HEK293T (cell line): ENCODE data around the gene PIP5K1C.

ENCODE experiments used
- CTCF ChIA-PET: fragments of 350-600 bp; formaldehyde crosslinking; extraction: SDS; loops from one replicate; lab custom pipeline; 2021; ENCODE audit warnings: antibody characterized with exemption, inconsistent platforms; lab: Yijun Ruan, JAX
- POLR2A ChIA-PET: fragments of 350-600 bp; formaldehyde crosslinking; extraction: SDS; loops from one replicate; lab custom pipeline; 2020; ENCODE audit warnings: antibody characterized with exemption, inconsistent platforms; lab: Yijun Ruan, JAX
- DNase-seq: peaks from one replicate; pipeline ENCODE4 v3.0.0; 2012; ENCODE audit warnings: mixed read lengths; ENCODE audit errors: extremely low spot score
- ARNT ChIP-seq: fragments of 450-650 bp; IDR thresholded peaks from 2 replicates; pipeline ENCODE4 v1.6.1; 2017; ENCODE audit warnings: mild to moderate bottlenecking
- BHLHE40 ChIP-seq: fragments of 450-650 bp; IDR thresholded peaks from 2 replicates; pipeline ENCODE4 v1.6.1; 2016; ENCODE audit warnings: mild to moderate bottlenecking, moderate library complexity, borderline replicate concordance
- CTBP1 ChIP-seq: fragments of 450-650 bp; IDR thresholded peaks from 2 replicates; pipeline ENCODE4 v1.6.1; 2016; ENCODE audit warnings: borderline replicate concordance
- ELF4 ChIP-seq: fragments of 450-650 bp; IDR thresholded peaks from 2 replicates; pipeline ENCODE4 v1.6.1; 2017; ENCODE audit warnings: antibody characterized with exemption
- FOXA1 ChIP-seq: fragments of 450-650 bp; IDR thresholded peaks from 2 replicates; pipeline ENCODE4 v1.6.1; 2016; ENCODE audit warnings: mild to moderate bottlenecking
- FOXK2 ChIP-seq: fragments of 450-650 bp; IDR thresholded peaks from 2 replicates; pipeline ENCODE4 v1.6.1; 2016; ENCODE audit warnings: mild to moderate bottlenecking
- FOXM1 ChIP-seq: fragments of 450-650 bp; IDR thresholded peaks from 2 replicates; pipeline ENCODE4 v1.6.1; 2017; ENCODE audit warnings: mild to moderate bottlenecking, borderline replicate concordance
- HDGF ChIP-seq: fragments of 450-650 bp; IDR thresholded peaks from 2 replicates; pipeline ENCODE4 v1.6.1; 2017; ENCODE audit warnings: antibody characterized with exemption, borderline replicate concordance
- L3MBTL2 ChIP-seq: fragments of 450-650 bp; conservative IDR thresholded peaks from 2 replicates; pipeline ENCODE4 v1.6.1; 2016; ENCODE audit warnings: mild to moderate bottlenecking
- LEF1 ChIP-seq: fragments of 450-650 bp; IDR thresholded peaks from 2 replicates; pipeline ENCODE4 v1.6.1; 2017; ENCODE audit warnings: mild to moderate bottlenecking, borderline replicate concordance
- NFRKB ChIP-seq: fragments of 450-650 bp; IDR thresholded peaks from 2 replicates; pipeline ENCODE4 v1.6.1; 2016; ENCODE audit warnings: mild to moderate bottlenecking, moderate library complexity
- SP1 ChIP-seq: fragments of 450-650 bp; IDR thresholded peaks from 2 replicates; pipeline ENCODE4 v1.6.1; 2017
- SUZ12 ChIP-seq: fragments of 450-650 bp; IDR thresholded peaks from 2 replicates; pipeline ENCODE4 v1.6.1; 2016; ENCODE audit warnings: mild to moderate bottlenecking
- TARDBP ChIP-seq: fragments of 450-650 bp; IDR thresholded peaks from 2 replicates; pipeline ENCODE4 v1.6.1; 2016
- ZNF384 ChIP-seq: fragments of 450-650 bp; IDR thresholded peaks from 2 replicates; pipeline ENCODE4 v1.6.1; 2016
- TF ChIP-seq, protein P1 (sequence below): fragments of 450-650 bp; IDR thresholded peaks from 2 replicates; pipeline ENCODE4 v1.6.1; 2016

Gene PIP5K1C

DNA sequence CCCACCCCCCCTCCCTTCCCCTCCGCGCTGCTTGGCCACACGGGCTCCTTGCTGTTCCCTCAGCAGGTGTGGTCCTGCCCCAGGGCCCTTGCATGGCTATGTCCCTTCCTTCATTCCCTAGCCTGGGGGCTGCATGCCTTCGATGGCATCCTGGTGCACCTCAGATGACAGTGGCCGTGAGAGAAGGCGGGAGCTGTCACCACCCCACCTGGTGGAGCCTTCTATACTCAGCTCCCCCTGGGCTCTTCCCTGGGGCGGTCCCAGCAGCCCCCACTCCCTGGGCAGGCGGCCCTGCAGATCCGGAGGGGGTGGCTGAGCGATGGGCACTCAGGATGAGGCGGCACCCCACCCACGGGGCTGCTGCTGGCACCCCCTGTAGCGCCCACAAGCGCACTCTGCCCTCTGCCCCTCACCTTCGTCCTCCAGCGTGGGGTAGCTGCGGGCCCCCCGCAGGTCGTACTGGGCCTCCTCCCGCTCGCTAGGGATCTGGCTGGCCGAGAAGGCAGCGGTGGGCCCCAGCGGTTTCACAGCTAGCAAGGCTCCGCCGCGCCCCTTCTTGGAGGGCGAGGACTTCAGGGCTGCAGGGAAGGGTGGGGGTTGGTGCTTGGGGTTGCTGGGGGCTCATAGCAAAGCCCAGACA is 56.5 kb downstream of the PIP5K1C start:
- CTCF ChIA-PET = no interaction called here
- TF ChIP-seq TARDBP (no peak), SUZ12 (no peak), ARNT (no peak), CTBP1 (no peak), FOXA1 (no peak), ZNF384 (no peak), HDGF (no peak), BHLHE40 (no peak), ELF4 (no peak), FOXK2 (no peak)
- TF ChIP-seq, protein P1, sequence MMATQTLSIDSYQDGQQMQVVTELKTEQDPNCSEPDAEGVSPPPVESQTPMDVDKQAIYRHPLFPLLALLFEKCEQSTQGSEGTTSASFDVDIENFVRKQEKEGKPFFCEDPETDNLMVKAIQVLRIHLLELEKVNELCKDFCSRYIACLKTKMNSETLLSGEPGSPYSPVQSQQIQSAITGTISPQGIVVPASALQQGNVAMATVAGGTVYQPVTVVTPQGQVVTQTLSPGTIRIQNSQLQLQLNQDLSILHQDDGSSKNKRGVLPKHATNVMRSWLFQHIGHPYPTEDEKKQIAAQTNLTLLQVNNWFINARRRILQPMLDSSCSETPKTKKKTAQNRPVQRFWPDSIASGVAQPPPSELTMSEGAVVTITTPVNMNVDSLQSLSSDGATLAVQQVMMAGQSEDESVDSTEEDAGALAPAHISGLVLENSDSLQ = no peak
- POLR2A ChIA-PET = no interaction called here
- no peak for DNase-seq

DNA sequence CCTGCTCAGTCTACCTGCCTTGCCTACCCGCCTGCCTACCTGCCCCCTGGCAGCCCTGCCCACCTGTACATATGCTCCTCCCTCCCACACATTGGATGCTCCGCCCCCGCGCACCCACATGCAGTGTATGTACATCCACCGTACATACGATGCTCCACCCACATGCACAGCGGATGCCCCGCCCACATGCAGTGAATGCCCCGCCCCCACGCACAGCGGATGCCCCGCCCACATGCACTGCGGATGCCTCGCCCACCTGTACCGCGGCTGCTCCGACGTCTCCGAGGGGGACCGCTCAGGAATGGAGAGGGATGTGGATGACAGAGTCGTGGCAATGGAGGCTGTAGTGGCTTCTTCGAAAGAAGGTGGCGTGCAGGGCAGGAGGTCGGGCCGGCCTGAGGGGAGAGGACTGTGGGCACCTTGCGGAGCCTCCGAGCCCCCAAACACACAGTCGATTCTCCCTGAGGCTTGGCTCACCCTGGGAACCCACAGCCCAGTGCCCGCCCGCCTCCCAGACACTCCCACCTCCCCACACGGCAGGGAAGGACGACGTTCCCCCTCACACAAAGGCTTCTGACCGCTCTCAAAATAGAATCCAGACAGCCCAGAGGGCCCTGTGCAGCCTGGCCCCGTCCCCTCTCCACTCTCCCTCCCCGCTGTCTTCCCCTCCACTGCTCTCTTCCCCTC is 57.1 kb downstream of the PIP5K1C start:
- POLR2A ChIA-PET = no interaction called here
- TF ChIP-seq TARDBP = no peak
- TF ChIP-seq, protein P1 = no peak
- TF ChIP-seq SUZ12 = no peak
- no peak for TF ChIP-seq L3MBTL2
- TF ChIP-seq HDGF = no peak
- no peak for TF ChIP-seq LEF1
- no peak for TF ChIP-seq NFRKB
- no peak for TF ChIP-seq SP1
- no peak for TF ChIP-seq ELF4
- no peak for TF ChIP-seq FOXK2
- TF ChIP-seq ARNT = no peak
- TF ChIP-seq ZNF384 = no peak
- TF ChIP-seq CTBP1 = no peak
- no peak for TF ChIP-seq FOXM1
- TF ChIP-seq FOXA1 = no peak
- no peak for TF ChIP-seq BHLHE40
- CTCF ChIA-PET = no interaction called here
- peak; percentile 83 for DNase-seq

DNA sequence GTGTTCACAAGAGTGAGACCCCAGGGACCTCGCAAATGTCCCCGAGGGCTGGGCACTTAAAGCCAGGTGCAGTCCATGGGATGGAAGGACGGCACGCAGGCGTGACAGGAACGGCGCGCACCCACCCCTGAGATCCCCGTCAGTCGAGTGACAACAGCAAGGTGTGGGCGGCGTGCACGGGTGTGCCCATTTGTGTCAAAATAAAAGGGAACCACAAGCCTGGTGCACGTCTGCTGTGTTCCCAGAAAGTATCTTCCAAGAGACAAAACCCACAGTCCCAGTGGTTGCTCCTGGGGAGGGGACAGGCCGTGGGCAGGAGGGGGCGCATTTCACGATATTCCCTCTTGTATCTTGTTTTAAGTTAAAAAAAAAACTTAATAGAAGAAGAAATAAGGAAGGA is 58.0 kb downstream of the PIP5K1C start:
- TF ChIP-seq CTBP1 = no peak
- TF ChIP-seq FOXK2 = no peak
- POLR2A ChIA-PET = no interaction called here
- DNase-seq = no peak
- CTCF ChIA-PET = no interaction called here

DNA sequence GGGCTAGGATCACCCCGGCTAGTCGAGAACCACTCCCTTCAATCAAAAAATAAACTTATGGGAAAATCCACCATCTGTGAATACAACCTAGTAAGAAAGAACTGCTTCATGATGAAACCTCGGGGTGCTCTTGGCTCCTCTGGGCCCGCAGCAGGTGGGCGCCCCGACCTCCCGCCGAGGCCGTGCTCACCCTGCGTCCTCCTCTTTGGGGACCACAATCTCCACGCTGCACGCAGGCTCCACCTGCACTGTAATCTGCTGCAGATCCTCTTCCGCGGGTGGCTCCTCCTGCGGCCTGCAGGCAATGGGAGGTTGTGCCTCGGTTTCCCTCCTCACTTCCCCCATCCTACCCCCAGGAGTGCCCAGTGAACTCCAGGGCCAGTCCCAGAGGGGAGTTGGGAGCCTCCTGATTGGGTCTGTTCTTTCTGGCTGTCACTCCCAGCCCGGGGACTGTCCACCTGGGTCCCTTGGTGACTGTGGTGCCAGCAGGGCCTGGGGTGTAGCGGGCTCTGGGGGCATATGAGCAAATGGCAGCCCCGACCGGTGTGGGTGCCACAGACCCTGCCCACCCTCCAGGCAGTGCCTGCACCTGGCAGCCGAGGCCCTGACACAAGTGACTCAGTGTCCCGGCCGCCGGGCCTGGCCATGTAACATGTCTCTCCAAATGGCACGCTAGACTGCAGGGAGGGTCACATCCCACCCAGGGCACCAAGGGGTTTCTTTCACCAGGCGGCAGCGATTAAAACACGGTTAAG is 58.6 kb downstream of the PIP5K1C start:
- TF ChIP-seq NFRKB (no peak), BHLHE40 (no peak), SP1 (no peak), TARDBP (no peak), CTBP1 (no peak), HDGF (no peak), ARNT (no peak), SUZ12 (no peak), L3MBTL2 (no peak), ZNF384 (no peak), FOXA1 (no peak), FOXM1 (no peak), ELF4 (no peak), FOXK2 (no peak), LEF1 (no peak)
- TF ChIP-seq, protein P1 = no peak
- no peak for DNase-seq
- ChIA-PET POLR2A (no interaction called here), CTCF (no interaction called here)

DNA sequence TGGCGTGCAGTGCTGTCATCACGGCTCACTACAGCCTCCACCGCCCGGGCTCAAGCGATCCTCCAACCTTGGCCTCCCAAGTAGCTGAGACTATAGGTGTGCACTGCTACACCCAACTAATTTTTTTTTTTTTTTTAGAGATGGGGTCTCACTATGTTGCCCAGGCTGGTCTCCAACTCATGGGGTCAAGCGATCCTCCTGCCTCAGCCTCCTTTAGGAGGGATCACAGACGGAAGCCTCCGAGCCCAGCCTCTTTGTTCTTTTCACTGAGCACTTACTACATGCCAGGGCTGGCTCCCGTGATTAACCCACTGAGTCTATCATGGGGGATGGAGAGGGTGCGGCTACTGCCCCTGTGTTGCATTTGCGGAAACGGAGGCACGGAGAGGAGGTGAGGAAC is 60.8 kb downstream of the PIP5K1C start:
- ChIA-PET CTCF (no interaction called here), POLR2A (no interaction called here)
- no peak for DNase-seq
- TF ChIP-seq CTBP1 (no peak), ELF4 (no peak), BHLHE40 (no peak), LEF1 (no peak), SP1 (no peak), FOXK2 (no peak), NFRKB (no peak)
